Glutamatergic neuron (in vitro differentiated cells): Measurements from ENCODE around the gene APOA5. TPM values are rescaled to one million over a fixed set of nuclear protein-coding genes. Genes with fewer than 3 reads are reported as not detected.

ENCODE experiments used
- DNase-seq: peaks from one replicate; pipeline ENCODE4 v3.0.0; 2022
- H3K27ac Mint-ChIP-seq: one replicate; pipeline ENCODE4 v1.8.0; 2020; ENCODE audit warnings: mild to moderate bottlenecking, mixed read lengths, inconsistent platforms; ENCODE audit not compliant: unreplicated experiment
- H3K27me3 Mint-ChIP-seq: one replicate; pipeline ENCODE4 v1.8.0; 2020; ENCODE audit warnings: mild to moderate bottlenecking, moderate library complexity, mixed read lengths, inconsistent platforms; ENCODE audit not compliant: unreplicated experiment
- H3K36me3 Mint-ChIP-seq: one replicate; pipeline ENCODE4 v1.8.0; 2020; ENCODE audit warnings: mild to moderate bottlenecking, mixed read lengths, inconsistent platforms; ENCODE audit not compliant: unreplicated experiment
- H3K4me1 Mint-ChIP-seq: one replicate; pipeline ENCODE4 v1.8.0; 2020; ENCODE audit warnings: mild to moderate bottlenecking, low read depth, mixed read lengths, inconsistent platforms; ENCODE audit not compliant: unreplicated experiment
- H3K4me3 Mint-ChIP-seq: one replicate; pipeline ENCODE4 v1.8.0; 2020; ENCODE audit warnings: mild to moderate bottlenecking, mixed read lengths, inconsistent platforms; ENCODE audit not compliant: unreplicated experiment
- H3K9me3 Mint-ChIP-seq: one replicate; pipeline ENCODE4 v1.8.0; 2020; ENCODE audit warnings: mild to moderate bottlenecking, moderate library complexity, mixed read lengths, inconsistent platforms; ENCODE audit not compliant: unreplicated experiment
- total RNA-seq: library from RNA; stranded (reverse); fragmentation: NEBNext Ultra II Directional; extraction: Animal tissue kit (Norgen Biotek cat#: 25700); gene quantifications from one replicate; pipeline ENCODE4 v1.2.1, GENCODE V29; 2021; ENCODE audit not compliant: unreplicated experiment
- TF ChIP-seq, protein P1 (sequence below): fragments of 200-600 bp; sonication (generic); IDR thresholded peaks from one replicate; pipeline ENCODE4 v1.5.0; 2021; ENCODE audit not compliant: partially characterized antibody, unreplicated experiment

The APOA5 gene
- total RNA-seq, 1 donor from 2014 or later: not detected

DNA sequence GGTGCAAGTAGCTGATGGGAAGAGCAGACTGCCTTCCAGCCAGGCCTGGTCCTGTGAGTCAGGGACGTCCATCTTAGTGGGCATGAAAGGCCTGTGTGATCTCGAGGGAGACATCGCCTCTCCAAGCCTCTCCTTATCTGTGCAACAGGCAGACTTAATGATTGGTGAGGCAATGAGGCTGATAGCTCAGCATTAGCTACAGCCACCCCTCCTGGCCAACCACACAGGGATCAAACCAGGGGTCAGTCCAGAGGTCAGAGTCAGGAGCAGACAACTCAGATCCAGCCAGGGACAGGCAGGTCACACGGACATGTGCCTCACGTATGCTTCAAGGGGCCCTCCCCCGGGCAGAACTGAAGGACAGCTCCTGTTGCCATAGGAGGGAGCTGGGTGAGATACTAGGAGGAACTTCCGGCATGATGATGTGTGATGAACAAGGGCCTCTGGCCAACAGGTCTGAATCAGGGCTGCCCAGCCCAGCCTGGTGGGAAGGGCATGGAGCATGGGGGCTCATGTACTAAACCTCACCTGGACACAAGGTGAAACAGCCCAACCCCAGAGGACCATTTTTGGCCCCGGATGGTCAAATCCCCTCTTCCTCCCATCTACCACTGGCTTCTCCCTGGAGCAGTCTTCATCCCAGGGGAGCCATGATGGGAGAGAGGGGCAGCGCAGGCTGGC is 35.2 kb upstream of the APOA5 start:
- Mint-ChIP-seq H3K27ac (no peak overlapping the region), H3K9me3 (no peaks in the 10 kb centered on the region)

DNA sequence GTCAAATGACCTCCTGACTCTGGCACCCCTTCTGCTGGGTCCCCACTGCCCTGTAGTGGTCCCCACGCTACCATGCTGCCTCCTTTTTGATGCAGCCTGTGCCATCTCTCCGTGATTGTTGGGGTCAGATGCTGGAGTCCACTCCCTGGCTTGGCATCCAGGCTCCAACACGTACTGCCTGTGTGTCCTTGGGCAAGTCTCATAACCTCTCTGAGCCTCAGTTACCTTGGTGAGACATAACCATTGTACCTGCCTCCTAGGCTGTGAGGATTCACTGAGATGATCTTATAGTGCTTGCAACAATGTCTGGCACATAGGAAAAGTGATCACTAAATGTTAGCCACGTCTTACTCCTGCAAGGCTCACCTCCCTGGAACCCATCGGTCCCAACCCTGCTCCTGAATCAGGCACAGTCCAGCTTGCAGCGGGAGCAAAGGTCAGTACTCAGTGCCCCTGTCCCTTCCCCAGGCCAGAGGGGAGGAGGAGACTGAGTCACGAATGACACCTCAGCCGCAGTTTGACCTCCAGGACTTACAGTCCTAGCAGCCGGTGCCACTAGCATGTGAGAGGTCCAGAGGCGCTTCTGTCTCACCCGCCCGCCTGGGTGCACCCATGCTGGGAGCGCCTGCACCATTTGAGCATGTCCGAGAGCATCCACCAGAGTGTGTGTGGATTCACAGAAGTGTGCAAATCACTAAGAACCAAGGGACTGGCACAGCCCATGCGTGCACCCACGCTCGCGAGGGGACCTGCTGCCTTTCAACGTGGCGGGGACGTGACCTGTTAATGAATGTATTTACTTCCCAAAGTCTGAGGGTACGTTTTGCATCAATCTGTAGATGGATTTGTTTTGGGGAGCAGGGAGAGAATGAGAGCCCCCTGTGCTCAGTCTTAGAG is 34.4 kb upstream of the APOA5 start:
- H3K27ac Mint-ChIP-seq: no peak overlapping the region
- H3K4me1 Mint-ChIP-seq: no peaks in the 10 kb centered on the region
- H3K36me3 Mint-ChIP-seq: no peaks in the 10 kb centered on the region
- no peaks in the 10 kb centered on the region for H3K27me3 Mint-ChIP-seq
- TF ChIP-seq, protein P1, sequence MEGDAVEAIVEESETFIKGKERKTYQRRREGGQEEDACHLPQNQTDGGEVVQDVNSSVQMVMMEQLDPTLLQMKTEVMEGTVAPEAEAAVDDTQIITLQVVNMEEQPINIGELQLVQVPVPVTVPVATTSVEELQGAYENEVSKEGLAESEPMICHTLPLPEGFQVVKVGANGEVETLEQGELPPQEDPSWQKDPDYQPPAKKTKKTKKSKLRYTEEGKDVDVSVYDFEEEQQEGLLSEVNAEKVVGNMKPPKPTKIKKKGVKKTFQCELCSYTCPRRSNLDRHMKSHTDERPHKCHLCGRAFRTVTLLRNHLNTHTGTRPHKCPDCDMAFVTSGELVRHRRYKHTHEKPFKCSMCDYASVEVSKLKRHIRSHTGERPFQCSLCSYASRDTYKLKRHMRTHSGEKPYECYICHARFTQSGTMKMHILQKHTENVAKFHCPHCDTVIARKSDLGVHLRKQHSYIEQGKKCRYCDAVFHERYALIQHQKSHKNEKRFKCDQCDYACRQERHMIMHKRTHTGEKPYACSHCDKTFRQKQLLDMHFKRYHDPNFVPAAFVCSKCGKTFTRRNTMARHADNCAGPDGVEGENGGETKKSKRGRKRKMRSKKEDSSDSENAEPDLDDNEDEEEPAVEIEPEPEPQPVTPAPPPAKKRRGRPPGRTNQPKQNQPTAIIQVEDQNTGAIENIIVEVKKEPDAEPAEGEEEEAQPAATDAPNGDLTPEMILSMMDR: no peak
- no peak overlapping the region for H3K4me3 Mint-ChIP-seq
- no peaks in the 10 kb centered on the region for H3K9me3 Mint-ChIP-seq
- no peak for DNase-seq

More for the DNA sequence above, 35.2 kb upstream of the APOA5 start:
- Mint-ChIP-seq H3K36me3 (no peaks in the 10 kb centered on the region), H3K4me3 (no peak overlapping the region), H3K27me3 (no peaks in the 10 kb centered on the region), H3K4me1 (no peaks in the 10 kb centered on the region)
- TF ChIP-seq, protein P1: no peak
- DNase-seq: no peak

DNA sequence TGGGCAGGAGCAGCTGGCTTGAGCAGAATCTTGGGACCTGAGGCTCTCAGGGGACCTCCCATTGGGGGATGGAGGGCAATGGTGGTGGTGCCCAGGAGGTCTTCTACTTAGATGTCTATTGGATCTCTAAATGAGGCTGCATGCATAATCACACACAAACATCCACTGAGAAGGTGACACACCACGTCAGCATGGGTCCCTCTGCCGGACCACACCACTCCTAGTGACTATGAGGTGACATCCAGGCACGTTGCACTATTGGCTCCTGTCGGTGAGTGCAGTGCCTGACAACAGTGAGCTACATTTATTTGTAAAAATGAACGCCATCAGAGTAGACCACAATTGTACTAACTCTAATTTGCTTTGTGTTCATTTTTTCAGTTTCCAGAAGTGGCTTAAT is 33.8 kb upstream of the APOA5 start:
- Mint-ChIP-seq H3K27me3 (no peaks in the 10 kb centered on the region), H3K4me3 (no peak overlapping the region), H3K9me3 (no peaks in the 10 kb centered on the region), H3K4me1 (no peaks in the 10 kb centered on the region), H3K27ac (no peak overlapping the region), H3K36me3 (no peaks in the 10 kb centered on the region)
- no peak for DNase-seq
- TF ChIP-seq, protein P1: no peak

DNA sequence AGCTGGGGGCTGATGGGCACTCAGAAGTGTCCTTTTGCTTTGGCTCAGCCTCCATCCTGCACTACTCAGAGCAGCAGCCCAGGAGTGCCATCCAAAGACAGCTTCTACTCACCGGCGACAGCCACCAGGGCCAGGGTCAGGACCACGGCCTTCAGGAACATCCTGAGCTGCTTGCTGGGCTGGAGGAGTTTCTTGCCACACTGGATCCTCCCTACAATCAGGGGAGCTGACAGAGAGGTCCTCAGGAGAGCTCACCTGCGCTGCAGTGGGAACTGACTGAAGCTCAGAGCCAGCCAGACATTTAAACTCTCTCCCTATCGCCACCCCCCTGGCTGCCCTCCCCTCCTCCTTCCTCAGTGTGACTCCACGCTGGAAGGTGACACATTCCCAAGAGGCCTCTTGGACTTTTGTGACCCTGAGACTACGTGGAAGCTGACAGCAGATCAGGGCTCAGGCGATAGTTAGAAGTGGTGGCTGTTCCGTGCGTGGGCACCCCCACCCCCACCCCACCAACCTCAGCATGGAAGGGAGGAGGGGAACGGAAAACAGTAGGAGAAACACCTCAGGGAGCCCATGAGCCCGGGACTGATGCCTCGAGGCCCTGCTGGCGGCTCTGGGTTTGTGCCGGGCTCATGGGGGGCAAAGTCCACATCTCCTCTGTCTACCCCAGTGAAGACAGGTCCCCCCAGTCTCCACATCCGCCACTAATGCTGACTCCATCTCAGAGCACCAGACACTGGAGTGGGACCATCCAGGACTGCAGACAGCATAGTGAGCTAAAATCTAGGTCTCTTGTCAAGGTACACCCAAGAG is 31.6 kb upstream of the APOA5 start, which contains the start of gene APOA4:
APOA4 (minus strand) TSS at position 274 of the 813 bp plus-strand sequence; CDS start at position 161, 113 bp downstream.
- TF ChIP-seq, protein P1: no peak
- H3K36me3 Mint-ChIP-seq: no peaks in the 10 kb centered on the region
- H3K9me3 Mint-ChIP-seq: no peaks in the 10 kb centered on the region
- no peak for DNase-seq
- no peaks in the 10 kb centered on the region for H3K27me3 Mint-ChIP-seq
- no peaks in the 10 kb centered on the region for H3K4me1 Mint-ChIP-seq
- H3K4me3 Mint-ChIP-seq: no peak within 1 kb of the TSS
- no peak within 1 kb of the TSS for H3K27ac Mint-ChIP-seq
